ENCODE results near the gene HS3ST6. TPM values are rescaled to one million over a fixed set of nuclear protein-coding genes. Genes with fewer than 3 reads are reported as not detected.

The HS3ST6 gene
- total RNA-seq, 1 donor, result not detected

GRCh38 chr16:1861730-1862129, 56.5 kb downstream of the HS3ST6 start:
- TF ChIP-seq CTCF (IDR thresholded peaks at IDR 0.05; ENCODE audit: insufficient read depth, low read depth, low read length), result no peak
- H3K4me3 ChIP-seq (ENCODE audit: low read depth, low read length), result no peak overlapping the region

More at GRCh38 chr16:1861730-1862129, 56.5 kb downstream of the HS3ST6 start:
- DNase-seq (ENCODE audit: low read depth), result no peak

Small RNA genes within 50 kb of the gene (small RNA-seq; reads per million reads assigned to genes)
- not detected for gene SNORA10
- gene SNORA64, result not detected

Other genes with a start within 250 kb of the HS3ST6 start
- gene JPT2, start 240.1 kb downstream of the HS3ST6 start, total RNA-seq, result 39.3 and 61.7 TPM in 2 replicates
- gene MAPK8IP3, start 212.2 kb downstream of the HS3ST6 start, total RNA-seq, result 37.1 and 61.5 TPM in 2 replicates
- 41.2 and 63.9 TPM in 2 replicates for gene NME3, start 146.9 kb downstream of the HS3ST6 start, total RNA-seq
- gene EME2, start 145.6 kb downstream of the HS3ST6 start, total RNA-seq, result 13.9 and 15.5 TPM in 2 replicates
- 52.7 and 67.0 TPM in 2 replicates for gene MRPS34, start 145.3 kb downstream of the HS3ST6 start, total RNA-seq
- gene SPSB3, start 135.8 kb downstream of the HS3ST6 start, total RNA-seq, result 20.3 and 25.5 TPM in 2 replicates
- gene NUBP2, start 135.5 kb downstream of the HS3ST6 start, total RNA-seq, result 54.8 and 78.0 TPM in 2 replicates
- under 0.01 TPM in 1 of 2 replicates, not detected in the other for gene IGFALS, start 124.7 kb downstream of the HS3ST6 start, total RNA-seq
- 22.5 and 24.6 TPM in 2 replicates for gene HAGH, start 91.6 kb downstream of the HS3ST6 start, total RNA-seq
- 51.8 and 63.8 TPM in 2 replicates for gene FAHD1, start 91.2 kb downstream of the HS3ST6 start, total RNA-seq
- under 0.01 TPM in 1 of 2 replicates, not detected in the other for gene MEIOB, start 46.3 kb downstream of the HS3ST6 start, total RNA-seq
- gene MSRB1, start 24.8 kb upstream of the HS3ST6 start, total RNA-seq, result 14.2 and 16.4 TPM in 2 replicates
- gene RPL3L, start 36.3 kb upstream of the HS3ST6 start, total RNA-seq, result not detected in 2 replicates
- 87.2 and 156 TPM in 2 replicates for gene NDUFB10, start 41.1 kb upstream of the HS3ST6 start, total RNA-seq
- gene RPS2, start 46.4 kb upstream of the HS3ST6 start, total RNA-seq, result 1,294 and 1,994 TPM in 2 replicates
- gene RNF151, start 48.4 kb upstream of the HS3ST6 start, total RNA-seq, result not detected in 2 replicates
- 28.5 and 39.0 TPM in 2 replicates for gene TBL3, start 53.6 kb upstream of the HS3ST6 start, total RNA-seq
- gene NOXO1, start 63.1 kb upstream of the HS3ST6 start, total RNA-seq, result 0.43 TPM in 1 of 2 replicates, not detected in the other
- 9.5 and 13.9 TPM in 2 replicates for gene GFER, start 65.8 kb upstream of the HS3ST6 start, total RNA-seq
- gene SYNGR3, start 71.6 kb upstream of the HS3ST6 start, total RNA-seq, result 1.6 and 2.6 TPM in 2 replicates
- 23.5 and 27.6 TPM in 2 replicates for gene ZNF598, start 91.4 kb upstream of the HS3ST6 start, total RNA-seq
- gene NPW, start 101.4 kb upstream of the HS3ST6 start, total RNA-seq, result 0.32 and 1.3 TPM in 2 replicates
- 52.7 and 59.3 TPM in 2 replicates for gene NHERF2, start 108.5 kb upstream of the HS3ST6 start, total RNA-seq
- gene NTHL1, start 129.4 kb upstream of the HS3ST6 start, total RNA-seq, result 25.5 and 31.9 TPM in 2 replicates
- 62.6 and 69.9 TPM in 2 replicates for gene TSC2, start 129.6 kb upstream of the HS3ST6 start, total RNA-seq
- 139 and 191 TPM in 2 replicates for gene PKD1, start 217.5 kb upstream of the HS3ST6 start, total RNA-seq
- 0.97 and 1.3 TPM in 2 replicates for gene RAB26, start 230.2 kb upstream of the HS3ST6 start, total RNA-seq
- gene TRAF7, start 237.4 kb upstream of the HS3ST6 start, total RNA-seq, result 52.2 and 62.6 TPM in 2 replicates

All from fibroblast of villous mesenchyme (primary cell).